GM18873 (cell line): ENCODE data around the gene AP2A1.

Source experiments
- ATAC-seq: cut with Tn5 transposase; IDR thresholded peaks from one replicate; pipeline ENCODE4 v1.9.1; 2021; ENCODE audit warnings: mild to moderate bottlenecking, moderate library complexity, moderate number of reproducible peaks; ENCODE audit not compliant: unreplicated experiment, low FRiP score

Gene AP2A1

DNA sequence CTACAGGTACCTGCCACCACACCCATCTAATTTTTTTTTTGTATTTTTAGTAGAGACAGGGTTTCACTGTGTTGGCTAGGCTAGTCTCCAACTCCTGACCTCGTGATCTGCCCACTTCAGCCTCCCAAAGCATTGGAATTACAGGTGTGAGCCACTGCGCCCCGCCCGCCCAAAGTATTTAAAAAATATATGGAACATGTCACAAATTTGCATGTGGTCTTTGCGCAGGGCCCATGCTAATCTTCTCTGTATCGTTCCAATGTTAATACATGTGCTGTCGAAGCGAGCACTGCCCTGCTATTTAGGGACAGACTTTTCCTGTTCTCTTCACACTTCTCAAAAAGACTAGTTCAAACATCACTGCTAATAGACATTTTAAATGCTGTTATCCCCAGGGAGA, 2.5 kb upstream of the AP2A1 start:
- ATAC-seq: no peak

- peak; percentile 95 for ATAC-seq
Observed at GRCh38 chr19:49766007-49766929, 533 bp upstream of the AP2A1 start.

DNA sequence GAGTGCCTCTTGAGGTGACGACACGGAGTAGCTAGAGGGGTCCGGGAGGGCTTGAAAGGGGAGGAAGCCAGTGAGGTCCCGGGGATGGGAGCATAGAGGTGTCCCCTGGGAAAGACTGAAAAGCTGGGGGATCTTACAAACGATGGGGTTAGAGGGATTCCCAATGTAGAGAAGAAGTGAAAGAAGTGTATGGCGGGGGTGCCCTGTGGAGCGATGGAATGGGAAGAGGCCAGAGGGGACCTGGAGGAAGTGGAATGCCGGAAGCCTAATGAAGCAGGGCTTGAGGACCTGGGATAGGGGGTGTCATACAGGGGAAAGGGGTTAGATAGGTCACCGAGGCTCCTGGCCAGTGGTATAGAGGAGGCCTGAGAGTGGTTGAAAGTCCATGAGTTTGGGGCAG, 580 bp downstream of the AP2A1 start:
- ATAC-seq: no peak

DNA sequence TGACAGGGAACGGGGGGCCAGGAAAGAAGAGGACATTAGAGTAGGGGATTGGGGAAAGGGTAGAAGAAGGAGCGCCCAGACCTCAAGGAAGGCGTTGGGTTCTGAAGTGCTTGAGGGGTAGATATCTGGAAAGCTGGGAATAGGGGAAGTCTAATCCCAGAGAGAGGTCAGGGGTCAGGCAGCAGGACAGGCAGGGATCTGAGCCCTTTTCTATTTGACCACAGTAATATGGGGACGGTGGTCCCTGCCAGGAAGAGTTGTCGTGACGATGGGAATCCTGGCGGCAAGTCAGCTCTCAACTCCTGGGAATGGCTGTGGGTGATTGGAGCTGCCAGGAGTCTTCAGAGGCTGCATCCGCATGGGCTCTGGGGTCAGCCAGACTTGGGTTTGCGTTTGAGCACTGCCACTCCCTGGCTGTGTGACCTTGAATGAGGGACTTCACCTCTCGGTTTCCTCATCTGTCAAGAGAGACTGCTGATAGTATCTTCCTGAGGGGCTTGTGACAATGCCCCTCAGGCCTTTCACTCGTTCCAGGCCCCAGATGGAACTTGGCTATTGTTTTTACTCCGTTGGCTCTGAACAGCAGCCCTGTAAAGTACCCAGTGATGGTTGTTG, 1.3 kb downstream of the AP2A1 start:
- no peak for ATAC-seq

- ATAC-seq: no peak
Observed at GRCh38 chr19:49770529-49770928, 3.7 kb downstream of the AP2A1 start.

DNA sequence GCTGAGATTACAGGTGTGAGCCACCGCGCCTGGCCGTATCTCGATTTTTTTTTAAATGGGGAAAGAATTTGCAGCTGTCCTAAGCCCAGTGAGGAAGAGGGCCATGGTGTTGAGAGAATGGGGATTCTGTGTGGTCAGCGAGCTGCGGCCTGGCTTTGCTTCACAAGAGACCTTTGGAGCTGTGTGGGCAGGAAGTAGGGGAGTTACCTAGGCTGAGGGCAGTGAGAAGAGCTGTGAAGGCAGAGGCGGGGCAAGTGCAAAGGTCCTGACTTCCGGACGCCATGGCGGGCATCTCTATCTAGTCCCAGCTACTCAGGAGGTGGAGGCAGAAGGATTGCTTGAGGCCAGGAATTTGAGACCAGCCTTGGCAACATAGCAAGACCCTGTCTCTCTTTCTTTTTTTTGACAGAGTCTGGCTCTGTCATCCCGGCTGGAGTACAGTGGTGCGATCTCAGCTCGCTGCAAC, 4.9 kb downstream of the AP2A1 start:
- ATAC-seq: no peak

DNA sequence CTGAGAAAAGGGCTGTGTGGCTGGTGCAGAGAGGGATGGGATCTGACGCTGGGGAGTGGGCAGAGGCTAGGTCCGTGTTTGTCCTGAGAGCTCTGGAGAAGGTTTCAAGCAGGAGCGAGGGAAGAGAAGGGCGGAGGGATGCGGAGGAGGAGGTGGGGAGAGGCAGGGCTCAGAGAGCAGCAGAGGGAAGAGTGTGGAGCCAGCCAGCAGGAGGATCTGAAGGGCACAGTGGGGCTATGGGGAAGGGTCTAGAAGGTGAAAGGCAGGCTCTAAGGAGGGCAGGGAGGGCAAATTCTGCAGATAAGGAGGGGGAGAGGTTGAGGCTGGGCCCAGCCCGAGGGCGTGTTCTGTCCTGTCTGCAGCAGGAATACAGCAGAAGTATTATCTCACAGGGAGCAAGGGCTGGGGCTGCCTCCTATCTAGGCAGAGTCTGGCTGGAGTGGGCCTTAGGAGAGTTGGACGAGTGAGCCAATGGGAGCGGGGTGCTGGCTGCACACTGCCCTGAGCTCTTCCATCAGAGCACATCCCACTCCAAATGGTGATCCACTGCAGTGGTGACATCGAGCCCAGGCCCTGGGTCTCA, 6.1 kb downstream of the AP2A1 start:
- no peak for ATAC-seq

DNA sequence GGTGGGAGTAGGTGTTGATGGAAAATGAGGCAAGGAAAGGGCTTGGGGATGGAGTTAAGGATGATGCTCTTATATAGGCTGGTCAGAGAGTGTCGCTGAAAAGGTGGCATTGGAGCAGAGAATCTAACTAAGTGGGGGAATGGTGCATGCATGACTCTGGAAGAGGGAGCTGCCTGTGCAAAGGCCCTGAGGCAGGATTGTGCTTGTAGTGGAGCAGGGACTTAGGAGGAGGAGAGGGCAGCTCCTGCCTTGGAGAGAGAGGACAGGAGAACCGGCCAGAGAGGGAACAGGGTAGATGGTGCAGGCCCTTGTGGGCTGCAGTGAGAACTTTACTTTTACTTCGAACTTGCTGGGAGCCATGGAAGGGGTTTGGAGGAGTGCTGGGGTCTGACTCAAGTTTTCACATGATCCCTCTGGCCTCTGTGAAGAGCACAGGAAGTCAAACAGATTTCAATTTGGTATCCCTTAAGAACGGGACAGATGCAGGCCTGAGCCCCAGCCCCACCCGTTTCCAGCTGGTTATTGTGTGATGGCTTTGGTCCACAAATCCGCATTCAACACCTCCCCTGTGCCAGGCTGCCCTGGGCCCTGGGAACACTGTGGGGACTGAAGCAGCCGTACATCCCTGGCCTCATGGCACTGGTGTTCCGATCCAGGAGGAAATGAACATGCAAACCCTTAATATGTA, 7.0 kb downstream of the AP2A1 start:
- ATAC-seq: no peak

- no peak for ATAC-seq
Observed at GRCh38 chr19:49774969-49775368, 8.2 kb downstream of the AP2A1 start.

DNA sequence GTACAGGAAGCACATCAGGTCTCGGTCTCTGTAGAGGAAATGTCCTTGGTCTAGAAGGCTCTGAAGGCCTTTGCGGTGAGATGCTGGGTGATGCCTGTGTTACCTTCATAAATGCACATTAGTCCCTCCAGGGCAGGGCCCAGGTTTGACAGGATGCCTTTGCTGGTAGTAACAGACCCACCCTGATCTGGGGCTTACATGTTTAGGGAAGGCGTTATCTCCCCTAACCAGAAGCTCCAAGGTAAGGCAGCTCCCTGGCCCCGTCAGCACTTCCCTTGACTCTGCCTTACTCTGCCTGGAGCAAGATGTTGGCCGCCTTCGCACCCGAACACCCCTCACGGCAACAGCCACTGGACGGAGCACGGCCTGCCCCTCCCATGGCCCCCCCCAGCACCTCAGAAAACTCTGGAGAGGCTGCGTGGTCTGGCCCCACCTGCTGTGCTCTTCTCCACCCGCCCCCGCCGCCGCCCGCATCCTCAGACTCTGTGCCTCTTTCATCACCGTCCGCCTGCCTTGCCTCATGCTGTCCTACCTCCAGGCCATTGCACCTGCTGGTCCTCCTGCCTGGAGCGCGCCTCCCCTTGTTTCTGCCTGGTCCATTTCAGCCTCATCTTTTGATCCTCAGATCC, 9.1 kb downstream of the AP2A1 start:
- ATAC-seq: no peak

DNA sequence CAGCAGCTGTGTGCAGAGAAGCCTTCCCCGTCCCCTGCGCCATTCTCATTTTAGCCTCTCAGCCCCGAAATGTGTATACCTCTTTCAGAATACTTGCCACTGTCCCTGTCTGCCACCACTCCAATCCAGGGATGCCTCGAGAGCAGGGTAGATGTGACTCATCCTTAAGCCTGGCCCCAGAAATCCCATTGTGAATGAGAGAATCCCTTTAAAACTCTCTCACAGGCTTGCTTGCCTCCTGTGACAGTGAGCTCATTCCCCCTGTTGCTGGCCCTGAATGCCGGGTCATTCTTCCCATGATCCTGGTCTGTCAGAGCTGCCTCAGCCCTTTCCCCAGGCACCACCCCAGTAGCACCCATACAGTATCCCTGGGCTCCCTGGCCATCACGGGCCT, 9.6 kb downstream of the AP2A1 start:
- ATAC-seq: no peak

- no peak for ATAC-seq
Observed at GRCh38 chr19:49779731-49780555, 13.1 kb downstream of the AP2A1 start.

DNA sequence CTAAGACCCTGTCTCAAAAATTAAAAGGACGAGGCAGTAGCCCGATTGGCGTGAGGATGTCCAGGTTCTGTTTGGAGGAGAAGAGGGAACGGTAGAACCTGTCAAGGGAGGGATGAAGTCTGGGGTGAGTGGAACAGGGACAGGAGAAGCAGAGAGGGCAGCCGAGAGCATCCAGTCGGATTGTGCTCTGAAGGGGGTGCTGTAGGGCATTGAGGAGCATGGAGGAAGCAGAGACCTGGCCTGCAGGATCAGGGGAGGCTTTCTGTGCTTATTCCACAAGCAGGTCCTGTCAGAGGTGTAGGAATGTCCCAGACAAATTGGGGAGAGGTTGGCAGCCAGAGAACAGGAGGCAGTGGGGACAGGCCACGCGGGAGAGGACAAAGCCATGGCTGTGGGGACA, 14.1 kb downstream of the AP2A1 start:
- ATAC-seq: no peak

GRCh38 chr19:49781394-49781793, 14.6 kb downstream of the AP2A1 start:
- no peak for ATAC-seq

GRCh38 chr19:49782515-49782914, 15.7 kb downstream of the AP2A1 start:
- no peak for ATAC-seq

GRCh38 chr19:49786376-49786820, 19.6 kb downstream of the AP2A1 start:
- no peak for ATAC-seq

DNA sequence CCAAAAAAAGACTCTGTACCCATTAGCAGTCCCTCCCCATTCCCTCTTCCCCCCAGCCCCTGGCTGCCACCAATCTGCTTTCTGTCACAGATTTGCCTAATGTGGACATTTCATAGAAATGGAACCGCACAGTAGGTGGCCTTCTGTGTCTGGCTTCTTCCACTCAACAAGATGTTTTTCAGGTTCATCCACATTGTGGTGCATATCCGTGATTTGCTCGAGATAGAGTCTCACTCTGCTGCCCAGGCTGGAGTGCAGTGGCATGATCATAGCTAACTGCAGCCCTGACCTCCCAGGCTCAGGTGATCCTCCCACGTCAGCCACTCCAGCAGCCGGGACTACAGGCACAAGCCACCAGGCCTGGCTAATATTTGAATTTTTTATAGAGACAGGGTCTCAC, 20.9 kb downstream of the AP2A1 start:
- ATAC-seq: no peak

GRCh38 chr19:49788857-49789256, 22.1 kb downstream of the AP2A1 start:
- ATAC-seq: no peak

DNA sequence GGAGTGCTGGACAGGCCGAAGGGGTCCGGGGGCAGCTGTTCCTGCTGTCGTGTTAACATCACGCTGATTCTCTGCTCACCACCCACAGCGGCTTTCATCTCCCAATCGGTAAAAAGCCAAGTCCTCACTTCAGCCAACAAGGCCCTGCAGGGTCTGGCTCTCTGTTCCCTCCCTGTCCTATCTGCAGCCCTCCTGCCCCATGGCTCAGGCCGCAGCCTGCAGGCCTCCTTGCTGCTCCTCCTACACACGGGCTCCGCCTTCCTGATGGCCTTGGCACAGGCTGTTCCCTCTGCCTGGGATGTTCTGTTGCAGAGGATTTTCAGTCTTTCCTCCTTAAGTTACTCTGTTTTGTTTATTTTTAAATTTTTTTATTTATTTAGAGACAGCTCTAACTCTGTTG, 24.1 kb downstream of the AP2A1 start:
- no peak for ATAC-seq
